ENCODE data around the gene SERPINA12.

DNA sequence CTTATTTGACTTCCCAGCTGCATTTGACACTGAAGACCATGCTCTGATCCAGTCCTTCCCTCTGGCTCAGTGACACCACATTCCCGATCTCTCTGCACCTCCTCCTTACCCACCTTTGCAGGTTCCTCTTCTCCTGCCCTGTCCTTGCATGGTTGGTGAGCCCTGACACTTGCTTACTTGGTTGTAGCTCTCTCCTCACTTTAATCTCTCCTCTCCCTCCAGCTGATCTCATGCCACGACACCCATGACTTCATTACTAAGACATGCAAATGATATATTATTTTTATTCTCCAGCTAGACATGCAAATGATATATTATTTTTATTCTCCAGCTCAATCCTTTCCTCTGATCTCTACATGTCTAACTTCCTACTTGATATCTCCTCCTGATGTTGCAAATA is 33.2 kb downstream of the SERPINA12 start, which contains the start of gene SERPINA9:
- TF ChIP-seq RXRA (IDR thresholded peaks at IDR 0.05) (no peak), EGR1 (IDR thresholded peaks at IDR 0.05; ENCODE audit: low read depth in 2 of 2) (no peak), TAF1 (conservative IDR thresholded peaks at IDR 0.05) (no peak), RAD21 (IDR thresholded peaks at IDR 0.05) (no peak), YY1 (IDR thresholded peaks at IDR 0.05) (no peak), GABPA (IDR thresholded peaks at IDR 0.05 in 1 of 2, conservative IDR thresholded peaks at IDR 0.05 in 1 of 2) (no peak)
- TF ChIP-seq, protein P1, sequence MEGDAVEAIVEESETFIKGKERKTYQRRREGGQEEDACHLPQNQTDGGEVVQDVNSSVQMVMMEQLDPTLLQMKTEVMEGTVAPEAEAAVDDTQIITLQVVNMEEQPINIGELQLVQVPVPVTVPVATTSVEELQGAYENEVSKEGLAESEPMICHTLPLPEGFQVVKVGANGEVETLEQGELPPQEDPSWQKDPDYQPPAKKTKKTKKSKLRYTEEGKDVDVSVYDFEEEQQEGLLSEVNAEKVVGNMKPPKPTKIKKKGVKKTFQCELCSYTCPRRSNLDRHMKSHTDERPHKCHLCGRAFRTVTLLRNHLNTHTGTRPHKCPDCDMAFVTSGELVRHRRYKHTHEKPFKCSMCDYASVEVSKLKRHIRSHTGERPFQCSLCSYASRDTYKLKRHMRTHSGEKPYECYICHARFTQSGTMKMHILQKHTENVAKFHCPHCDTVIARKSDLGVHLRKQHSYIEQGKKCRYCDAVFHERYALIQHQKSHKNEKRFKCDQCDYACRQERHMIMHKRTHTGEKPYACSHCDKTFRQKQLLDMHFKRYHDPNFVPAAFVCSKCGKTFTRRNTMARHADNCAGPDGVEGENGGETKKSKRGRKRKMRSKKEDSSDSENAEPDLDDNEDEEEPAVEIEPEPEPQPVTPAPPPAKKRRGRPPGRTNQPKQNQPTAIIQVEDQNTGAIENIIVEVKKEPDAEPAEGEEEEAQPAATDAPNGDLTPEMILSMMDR (IDR thresholded peaks at IDR 0.05; ENCODE audit: low read depth, low read length, missing input control): no peak
- TF ChIP-seq, protein P2, sequence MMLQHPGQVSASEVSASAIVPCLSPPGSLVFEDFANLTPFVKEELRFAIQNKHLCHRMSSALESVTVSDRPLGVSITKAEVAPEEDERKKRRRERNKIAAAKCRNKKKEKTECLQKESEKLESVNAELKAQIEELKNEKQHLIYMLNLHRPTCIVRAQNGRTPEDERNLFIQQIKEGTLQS (IDR thresholded peaks at IDR 0.05): no peak
- TF ChIP-seq, protein P3, sequence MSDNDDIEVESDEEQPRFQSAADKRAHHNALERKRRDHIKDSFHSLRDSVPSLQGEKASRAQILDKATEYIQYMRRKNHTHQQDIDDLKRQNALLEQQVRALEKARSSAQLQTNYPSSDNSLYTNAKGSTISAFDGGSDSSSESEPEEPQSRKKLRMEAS (IDR thresholded peaks at IDR 0.05): no peak
